HG02678 (cell line): ENCODE results near the gene WASHC2A.
"Not testable (repeated sequence)": the region's sequence is repeated elsewhere in the genome, so short reads cannot be mapped to it uniquely, and the experiment has no call there.

Experiments
- ATAC-seq: cut with Tn5 transposase; IDR thresholded peaks from one replicate; pipeline ENCODE4 v1.9.1; 2021; ENCODE audit warnings: mild to moderate bottlenecking, moderate library complexity; ENCODE audit not compliant: unreplicated experiment

WASHC2A gene

GRCh38 chr10:50145575-50145974 is 77.8 kb downstream of the WASHC2A start:
- ATAC-seq: not testable (repeated sequence)

- no peak for ATAC-seq
These were observed 85.1 kb downstream of the WASHC2A start for GRCh38 chr10:50152792-50153272.

- ATAC-seq: not testable (repeated sequence)
These were observed 90.1 kb downstream of the WASHC2A start for GRCh38 chr10:50157868-50158267.

- not testable (repeated sequence) for ATAC-seq
These were observed 92.1 kb downstream of the WASHC2A start for GRCh38 chr10:50159856-50160255.

- ATAC-seq: not testable (repeated sequence)
These were observed 97.3 kb downstream of the WASHC2A start for GRCh38 chr10:50165038-50165437.

GRCh38 chr10:50167833-50168232 is 100.1 kb downstream of the WASHC2A start:
- ATAC-seq: not testable (repeated sequence)

- ATAC-seq: not testable (repeated sequence)
These were observed 101.8 kb downstream of the WASHC2A start for GRCh38 chr10:50169506-50169905.

- ATAC-seq: not testable (repeated sequence)
These were observed 107.2 kb downstream of the WASHC2A start for GRCh38 chr10:50174788-50175525.
